ES-I3 (cell line): Measurements from ENCODE around the gene DNAL4.

Source experiments
- H3K36me3 ChIP-seq: 2 replicates; pipeline ENCODE4 v1.6.1; 2013; ENCODE audit warnings: mild to moderate bottlenecking, low read length, control low read depth, moderate library complexity; ENCODE audit not compliant: insufficient read depth
- H3K4me1 ChIP-seq: 2 replicates; pipeline ENCODE4 v1.6.1; 2013; ENCODE audit warnings: mild to moderate bottlenecking, control low read depth, low read length; ENCODE audit not compliant: insufficient read depth
- H3K9ac ChIP-seq: 2 replicates; pipeline ENCODE4 v1.6.1; 2013; ENCODE audit warnings: low read depth, mild to moderate bottlenecking, low read length, moderate library complexity
- H3K9me3 ChIP-seq: 2 replicates; pipeline ENCODE4 v1.6.1; 2013; ENCODE audit warnings: mild to moderate bottlenecking, low read length, moderate library complexity; ENCODE audit not compliant: control insufficient read depth, insufficient read depth

The DNAL4 gene, protein sequence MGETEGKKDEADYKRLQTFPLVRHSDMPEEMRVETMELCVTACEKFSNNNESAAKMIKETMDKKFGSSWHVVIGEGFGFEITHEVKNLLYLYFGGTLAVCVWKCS

DNA sequence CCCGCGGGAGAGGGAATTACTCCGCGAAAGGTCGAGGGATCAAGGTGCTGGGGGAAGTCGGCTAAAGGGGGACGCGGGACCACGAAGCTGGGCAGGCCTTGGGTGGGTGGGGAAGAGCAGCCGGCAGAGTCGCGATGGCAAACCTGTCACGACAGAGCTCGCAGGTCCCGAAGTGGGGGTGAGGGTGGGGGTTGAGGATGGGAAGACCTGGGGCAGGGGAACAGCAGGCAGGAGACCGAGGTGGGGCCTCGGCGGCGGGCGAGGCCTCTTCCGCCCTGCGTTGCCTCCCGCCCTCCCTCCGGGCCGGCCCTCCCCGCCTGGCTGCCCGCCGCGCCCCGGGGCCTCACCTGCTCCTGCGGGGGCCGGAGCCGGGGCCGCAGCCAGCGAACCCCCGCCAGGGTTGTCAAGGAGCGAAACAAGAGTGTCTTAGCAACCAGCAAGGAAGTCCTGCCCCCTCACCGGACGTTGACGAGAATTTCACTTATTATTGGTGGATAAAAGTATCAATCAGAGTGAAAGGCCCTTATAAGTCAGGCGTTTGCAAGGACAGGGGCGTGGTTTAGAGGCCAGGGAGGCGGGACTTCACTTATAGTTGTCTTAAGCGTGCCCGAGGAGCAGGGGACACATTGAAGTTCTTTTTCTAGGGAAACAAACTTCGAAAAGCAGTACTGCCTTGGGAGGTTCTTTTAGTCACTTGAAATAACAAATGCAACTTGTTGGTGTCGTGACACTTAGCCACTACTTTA, at the start of gene DNAL4:
Gene DNAL4 (minus strand): TSS at position 423 of the 746 bp plus-strand sequence. CDS start 11,412 bp downstream, outside the sequence.
- Histone ChIP-seq H3K9ac (peak within 1 kb of the TSS; percentile 84; the same call in 1 of the 2 replicates), H3K36me3 (no peaks in the 10 kb centered on the region), H3K4me1 (peaks cover 10% of the 10 kb centered on the region), H3K9me3 (no peaks in the 10 kb centered on the region)

DNA sequence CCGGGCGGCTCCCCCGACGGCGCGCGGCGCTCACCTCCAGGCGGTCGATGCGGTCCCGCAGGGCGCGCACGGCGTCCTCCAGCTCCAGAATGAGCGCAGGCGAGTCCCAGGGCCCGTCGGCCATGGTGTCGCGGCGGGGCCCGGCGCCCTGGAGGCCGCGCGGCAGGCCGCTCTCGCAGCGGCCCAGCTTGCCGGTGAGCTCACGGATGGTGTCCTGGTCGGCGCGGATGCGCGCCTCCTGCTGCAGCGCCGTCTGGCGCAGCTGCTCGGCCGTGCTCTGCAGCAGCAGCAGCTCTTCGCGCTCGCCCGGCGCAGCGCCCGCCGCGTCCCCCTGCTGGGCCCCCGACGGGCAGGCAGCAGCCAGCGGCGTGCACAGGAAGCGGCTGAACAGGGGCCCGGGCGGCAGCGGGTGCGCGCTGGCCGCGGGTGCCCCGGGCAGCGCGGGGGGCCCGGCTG, 49.3 kb upstream of the DNAL4 start:
- H3K36me3 ChIP-seq: no peaks in the 10 kb centered on the region
- no peaks in the 10 kb centered on the region for H3K9me3 ChIP-seq
- 0 out of 2 replicates have a peak, but pooled peaks cover 4% of the 10 kb centered on the region for H3K4me1 ChIP-seq
- peak overlapping the region; percentile 75 for H3K9ac ChIP-seq

DNA sequence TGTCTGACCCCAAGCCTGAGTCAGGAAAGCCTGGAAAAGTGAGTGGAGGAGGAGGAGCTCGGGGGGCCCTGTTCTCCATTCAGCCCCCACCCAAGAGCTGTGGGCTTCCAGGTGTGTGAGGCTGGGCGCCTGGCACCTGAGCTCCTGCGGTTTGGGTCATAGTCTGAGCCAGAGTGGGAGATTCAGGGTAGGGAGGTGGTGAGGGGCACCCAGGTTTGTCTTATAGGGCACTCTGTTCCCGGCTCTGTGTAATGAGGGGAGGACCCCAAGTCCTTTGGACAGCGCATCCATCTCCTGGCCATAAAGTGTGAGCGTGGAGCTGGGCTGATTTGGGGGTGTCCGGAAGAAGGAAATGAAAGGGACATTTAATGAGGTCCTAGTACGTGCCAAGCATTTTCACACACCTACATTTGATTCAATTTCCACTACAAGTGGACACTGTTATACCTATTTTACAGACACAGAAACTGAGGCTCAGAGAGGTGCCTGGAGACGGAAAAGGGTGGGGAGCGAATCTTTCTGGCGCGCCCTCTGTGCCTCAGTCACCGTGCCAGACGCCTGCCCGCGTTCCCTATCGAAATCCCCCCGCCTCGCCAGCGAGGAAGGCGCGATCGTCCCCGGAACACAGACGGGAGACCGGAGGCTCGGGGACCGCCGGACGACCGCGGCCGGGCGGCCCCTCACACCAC, 48.7 kb upstream of the DNAL4 start:
- Histone ChIP-seq H3K9ac (peak overlapping the region; percentile 75), H3K36me3 (no peaks in the 10 kb centered on the region), H3K9me3 (no peaks in the 10 kb centered on the region), H3K4me1 (0 out of 2 replicates have a peak, but pooled peaks cover 4% of the 10 kb centered on the region)

DNA sequence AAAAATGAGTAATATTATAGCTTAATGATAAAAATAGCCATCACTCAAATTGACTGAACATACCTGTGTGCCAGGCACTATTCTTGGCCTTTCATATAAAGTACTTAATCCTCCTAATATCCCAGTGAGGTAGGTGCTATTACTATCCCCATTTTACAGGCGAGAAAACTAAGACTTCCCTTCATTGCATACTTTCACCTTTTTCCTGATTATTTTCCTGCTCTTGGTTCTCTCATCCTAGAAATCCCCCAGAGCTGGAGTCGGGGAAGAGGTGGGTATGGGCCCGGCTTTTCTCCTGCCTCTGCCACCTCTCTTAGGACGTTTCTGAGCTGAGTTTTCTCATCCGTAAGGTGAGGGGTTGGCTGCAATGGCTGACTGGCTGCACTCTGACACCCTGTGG, 47.7 kb upstream of the DNAL4 start:
- Histone ChIP-seq H3K4me1 (0 out of 2 replicates have a peak, but pooled peaks cover 4% of the 10 kb centered on the region), H3K36me3 (no peaks in the 10 kb centered on the region), H3K9ac (no peak overlapping the region), H3K9me3 (no peaks in the 10 kb centered on the region)

DNA sequence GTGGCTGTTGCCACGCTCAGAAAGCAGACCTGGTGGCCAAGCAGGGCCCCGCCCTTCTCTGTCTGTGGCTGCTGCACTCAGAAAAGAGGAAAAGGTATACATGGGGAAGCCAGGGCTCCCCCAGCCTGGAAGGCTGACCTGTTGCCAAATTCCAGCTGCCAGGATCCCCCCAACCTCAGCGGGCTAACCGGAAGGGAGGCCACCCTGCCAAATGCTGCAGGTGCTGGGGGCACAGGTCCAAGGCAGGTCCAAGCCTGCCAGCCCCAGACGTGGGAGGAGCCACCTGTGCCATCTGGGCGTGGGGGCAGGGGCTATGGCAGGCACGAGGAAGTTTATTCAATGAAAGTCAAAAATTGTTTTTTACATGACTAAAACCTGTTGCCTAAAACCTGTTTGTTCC, 47.3 kb upstream of the DNAL4 start:
- H3K36me3 ChIP-seq: no peaks in the 10 kb centered on the region
- no peaks in the 10 kb centered on the region for H3K9me3 ChIP-seq
- H3K4me1 ChIP-seq: peaks cover 8% of the 10 kb centered on the region; the same call in 1 of the 2 replicates
- no peak overlapping the region for H3K9ac ChIP-seq

DNA sequence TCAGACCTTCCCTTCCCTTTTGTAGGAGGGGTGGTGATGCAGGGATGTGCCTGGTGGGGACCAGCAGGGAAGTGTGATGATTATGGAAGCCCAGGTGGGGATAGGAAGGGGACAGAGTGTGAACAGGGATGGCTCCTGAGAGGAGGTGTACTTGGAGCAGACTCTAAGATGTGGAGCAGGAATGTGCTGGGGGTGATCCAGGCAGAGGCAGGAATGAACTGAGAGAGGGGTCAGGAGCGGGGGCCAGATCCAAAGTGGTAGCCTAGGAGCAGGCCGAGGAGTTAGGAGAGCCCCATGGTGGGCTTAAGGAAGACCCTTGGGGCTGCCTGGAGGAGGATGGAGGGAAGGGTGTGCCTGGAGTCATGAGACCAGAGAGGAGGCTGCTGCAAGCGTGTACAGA, 46.2 kb upstream of the DNAL4 start:
- Histone ChIP-seq H3K9me3 (no peaks in the 10 kb centered on the region), H3K36me3 (no peaks in the 10 kb centered on the region), H3K4me1 (peaks cover 18% of the 10 kb centered on the region; the same call in 1 of the 2 replicates), H3K9ac (no peak overlapping the region)

DNA sequence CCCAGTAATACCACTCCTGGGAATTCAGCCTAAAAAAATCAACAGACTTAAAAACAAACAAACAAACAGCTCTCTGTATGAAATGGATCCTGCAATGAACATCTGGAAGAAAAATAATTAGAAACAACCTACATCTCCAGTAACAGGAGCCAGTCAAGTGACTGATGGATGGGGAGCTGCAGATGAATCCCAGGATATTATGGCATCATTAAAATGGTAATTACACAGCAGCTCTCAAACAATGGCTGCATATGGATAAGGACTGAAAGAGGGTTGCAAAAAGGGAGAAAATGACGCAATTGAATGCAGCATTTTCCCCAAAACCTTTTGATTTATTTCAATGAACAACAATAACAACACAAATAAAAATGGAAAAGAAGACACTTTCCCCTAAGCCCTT, 45.7 kb upstream of the DNAL4 start:
- H3K4me1 ChIP-seq: peaks cover 18% of the 10 kb centered on the region; the same call in 1 of the 2 replicates
- no peaks in the 10 kb centered on the region for H3K9me3 ChIP-seq
- H3K9ac ChIP-seq: no peak overlapping the region
- H3K36me3 ChIP-seq: no peaks in the 10 kb centered on the region

DNA sequence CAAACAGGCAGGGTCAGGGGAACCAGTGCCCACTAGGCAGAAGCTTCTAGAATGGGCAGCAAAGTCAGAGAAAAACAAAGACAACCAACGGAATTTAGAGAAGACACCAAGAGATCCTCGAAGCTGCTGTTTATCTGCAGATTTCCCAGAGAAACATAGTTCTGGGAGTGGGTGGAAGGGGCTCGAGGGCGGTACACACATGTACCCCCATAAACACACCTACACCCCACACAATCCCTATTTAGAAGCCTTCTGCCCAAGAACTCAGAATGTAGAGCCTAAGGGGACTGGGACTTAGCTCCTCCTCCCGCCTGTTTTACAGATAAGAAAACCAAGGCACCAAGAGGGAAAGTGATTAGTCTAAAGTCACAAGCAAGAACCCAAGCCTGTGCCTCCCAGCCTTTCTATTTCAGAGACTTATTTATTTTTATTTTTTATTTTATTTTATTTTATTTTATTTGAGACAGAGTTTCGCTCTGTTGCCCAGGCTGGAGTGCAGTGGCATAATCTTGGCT, 43.5 kb upstream of the DNAL4 start:
- no peaks in the 10 kb centered on the region for H3K36me3 ChIP-seq
- H3K4me1 ChIP-seq: peaks cover 18% of the 10 kb centered on the region; the same call in 1 of the 2 replicates

DNA sequence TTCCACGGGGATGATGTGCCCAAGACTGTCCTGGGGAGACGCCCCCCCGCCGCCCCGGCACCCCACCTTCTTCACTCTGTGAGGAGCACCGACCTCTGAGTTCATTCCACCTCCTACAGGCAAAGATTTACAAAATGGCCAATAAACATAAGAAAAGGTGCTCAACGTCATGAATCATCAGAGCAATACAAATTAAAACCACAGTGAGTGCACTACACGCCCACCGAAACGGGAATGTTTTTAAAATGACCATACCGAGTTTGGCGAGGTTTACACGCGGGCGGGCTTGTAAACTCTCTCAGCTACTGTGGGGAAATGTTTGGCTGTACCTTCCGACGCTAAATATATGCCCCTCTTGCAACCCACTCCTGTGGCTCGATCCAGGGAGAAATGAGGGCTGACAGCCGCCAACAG, 42.0 kb upstream of the DNAL4 start:
- H3K4me1 ChIP-seq: peaks cover 17% of the 10 kb centered on the region; the same call in 1 of the 2 replicates
- peak overlapping the region; percentile 10; the same call in 1 of the 2 replicates for H3K9ac ChIP-seq
- H3K36me3 ChIP-seq: no peaks in the 10 kb centered on the region
- H3K9me3 ChIP-seq: no peaks in the 10 kb centered on the region

More for the DNA sequence above, 43.5 kb upstream of the DNAL4 start:
- H3K9ac ChIP-seq: no peak overlapping the region
- H3K9me3 ChIP-seq: no peaks in the 10 kb centered on the region

DNA sequence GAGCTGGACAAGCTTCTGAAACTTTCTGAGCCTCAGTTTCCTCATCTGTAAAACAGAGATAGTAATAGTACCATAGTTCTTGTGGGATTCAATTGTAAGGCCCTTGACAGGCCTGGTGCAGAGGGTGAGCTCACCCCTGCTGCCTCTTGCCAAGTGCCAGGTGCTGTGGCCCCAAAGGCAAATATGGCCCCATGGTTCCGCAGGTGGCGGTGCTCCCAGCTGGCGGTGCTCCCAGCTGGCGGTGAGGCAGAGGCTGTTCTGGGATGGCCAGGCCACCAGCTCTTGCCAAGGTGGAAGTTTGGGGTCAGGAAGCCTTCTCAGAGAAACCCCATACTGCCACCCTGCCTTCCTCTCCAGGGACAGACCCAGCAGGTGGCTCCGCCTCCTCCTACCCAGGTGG, 41.0 kb upstream of the DNAL4 start:
- Histone ChIP-seq H3K9me3 (no peaks in the 10 kb centered on the region), H3K9ac (no peak overlapping the region), H3K4me1 (peaks cover 14% of the 10 kb centered on the region; the same call in 1 of the 2 replicates), H3K36me3 (no peaks in the 10 kb centered on the region)

DNA sequence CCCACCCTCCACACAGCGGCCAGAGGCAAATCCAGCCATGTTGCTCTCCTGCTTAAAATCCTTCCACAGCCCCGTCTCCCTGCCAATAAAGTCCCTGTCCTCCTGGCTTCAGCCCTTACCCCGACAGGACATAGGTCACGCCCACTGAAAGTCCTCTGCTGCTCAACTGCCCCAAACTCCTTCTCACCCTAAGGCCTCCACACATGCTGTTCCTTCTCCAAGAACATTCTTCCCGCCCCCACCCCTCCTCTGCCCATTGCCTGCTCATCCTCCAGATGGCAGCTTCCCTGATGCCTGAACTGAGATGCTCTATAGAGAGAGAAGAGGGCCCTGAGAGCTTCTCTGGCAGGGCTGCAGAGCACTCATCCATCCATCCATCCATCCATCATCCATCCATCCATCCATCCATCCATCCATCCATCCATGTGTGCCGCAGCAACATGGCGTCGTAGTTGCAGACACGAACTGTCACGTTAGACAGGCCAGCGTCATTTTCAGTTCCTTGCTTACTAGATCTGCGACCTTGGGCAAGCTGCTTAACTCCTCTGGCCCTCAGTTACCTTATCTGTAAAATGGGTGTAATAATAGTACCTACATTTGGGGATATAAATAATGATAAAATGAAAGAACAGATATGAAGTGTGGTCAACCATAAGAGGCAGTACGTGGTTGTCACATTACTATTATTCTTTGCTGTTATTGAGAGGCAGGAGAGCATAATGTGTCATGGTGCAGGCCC, 40.4 kb upstream of the DNAL4 start:
- H3K4me1 ChIP-seq: peaks cover 14% of the 10 kb centered on the region; the same call in 1 of the 2 replicates

DNA sequence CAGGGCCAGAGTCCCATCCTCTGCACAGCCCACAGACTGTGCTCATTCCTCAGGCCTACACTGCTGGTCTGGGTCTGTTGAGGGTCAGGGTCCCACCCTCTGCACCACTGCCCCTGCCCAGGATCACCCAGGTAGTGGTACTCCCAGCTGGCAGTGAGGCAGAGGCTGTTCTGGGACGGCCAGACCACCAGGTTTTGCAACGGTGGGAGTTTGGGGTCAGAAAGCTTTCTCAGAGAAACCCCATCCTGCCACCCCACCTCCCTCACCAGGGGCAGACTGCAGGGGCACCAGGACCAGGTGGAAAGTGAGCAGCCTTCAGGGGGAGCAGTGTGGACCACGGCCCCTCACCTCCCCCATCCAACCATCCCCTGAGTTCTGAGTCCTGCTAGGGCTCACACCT, 39.1 kb upstream of the DNAL4 start:
- Histone ChIP-seq H3K9ac (no peak overlapping the region), H3K4me1 (peaks cover 14% of the 10 kb centered on the region; the same call in 1 of the 2 replicates), H3K36me3 (no peaks in the 10 kb centered on the region), H3K9me3 (no peaks in the 10 kb centered on the region)

More for the DNA sequence above, 40.4 kb upstream of the DNAL4 start:
- no peaks in the 10 kb centered on the region for H3K9me3 ChIP-seq
- no peak overlapping the region for H3K9ac ChIP-seq
- H3K36me3 ChIP-seq: no peaks in the 10 kb centered on the region

DNA sequence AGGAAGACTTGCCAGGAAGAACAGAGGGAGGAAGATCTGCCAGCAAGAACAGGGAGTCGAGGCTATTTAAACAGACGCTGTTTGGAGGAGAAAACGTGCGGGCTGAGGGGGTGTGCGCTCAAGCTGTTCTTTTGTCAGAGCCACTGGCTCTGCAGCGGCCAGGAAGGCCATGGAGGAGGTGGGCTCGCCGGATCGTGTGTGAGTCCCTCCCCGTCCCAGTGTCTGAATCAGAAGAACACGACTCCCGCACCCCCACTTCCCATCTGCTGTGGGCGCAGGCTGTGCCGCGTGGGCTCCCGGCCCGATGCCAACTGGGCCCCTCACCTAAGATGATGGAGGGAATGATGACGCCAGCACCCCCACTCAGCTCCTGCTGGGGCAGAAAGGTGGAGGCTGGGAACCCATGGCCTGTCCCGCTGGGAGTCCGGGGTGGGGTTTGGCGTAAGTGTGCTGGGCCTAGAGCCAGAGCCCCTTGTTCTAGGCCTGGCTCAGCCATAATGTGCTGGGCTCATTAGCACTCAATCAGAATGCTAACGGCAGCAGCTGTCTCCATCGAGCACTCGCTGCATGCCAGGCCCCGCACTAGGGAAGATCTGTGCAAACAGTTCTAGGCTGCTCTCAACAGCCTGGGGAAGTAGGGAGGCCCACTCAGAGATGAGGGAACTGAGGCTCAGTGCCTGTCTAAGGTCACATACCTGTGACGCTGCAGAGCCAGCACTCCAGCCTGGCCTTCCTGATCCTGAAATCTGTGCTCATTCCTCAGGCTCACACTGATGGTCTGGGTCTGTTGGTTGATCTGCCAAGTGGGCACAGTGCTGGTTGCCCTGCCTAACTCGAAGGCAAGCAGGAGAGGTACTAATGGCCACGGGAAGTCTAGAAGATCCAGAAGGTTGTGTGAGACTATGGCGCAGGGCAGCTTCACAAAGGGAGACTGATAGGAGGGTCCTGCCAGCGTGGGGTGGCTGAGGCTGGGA, 38.3 kb upstream of the DNAL4 start:
- Histone ChIP-seq H3K36me3 (no peaks in the 10 kb centered on the region), H3K9ac (no peak overlapping the region), H3K9me3 (no peaks in the 10 kb centered on the region), H3K4me1 (peaks cover 14% of the 10 kb centered on the region; the same call in 1 of the 2 replicates)
